AG04449 (cell line): ENCODE measurements around the gene TMTC3.

Source experiments
- CTCF ChIA-PET: fragments of 350-600 bp; formaldehyde crosslinking; extraction: SDS; loops from one replicate; lab custom pipeline; 2021; ENCODE audit warnings: antibody characterized with exemption; lab: Yijun Ruan, JAX
- POLR2A ChIA-PET: fragments of 400-600, 350-600 bp; formaldehyde crosslinking; extraction: SDS; loops from one replicate; lab custom pipeline; 2020; ENCODE audit warnings: antibody characterized with exemption, inconsistent platforms; lab: Yijun Ruan, JAX
- DNase-seq: peaks from one replicate; pipeline ENCODE4 v3.0.0-alpha.2; 2010; ENCODE audit warnings: low read depth, low spot score
- H3K4me3 ChIP-seq: 2 replicates; pipeline ENCODE4 v1.5.1; 2011; ENCODE audit warnings: low read depth, mild to moderate bottlenecking, control low read depth, low read length
- CTCF ChIP-seq: IDR thresholded peaks from one replicate; pipeline ENCODE4 v1.5.1; 2011; ENCODE audit warnings: mild to moderate bottlenecking, moderate library complexity, low read length, control low read depth, inconsistent platforms; ENCODE audit not compliant: insufficient read depth; ENCODE audit errors: missing control alignments

The TMTC3 gene

GRCh38 chr12:88223519-88223918 lies 81.4 kb downstream of the TMTC3 start:
- H3K4me3 ChIP-seq = no peak overlapping the region
- POLR2A ChIA-PET = no interaction called here
- CTCF ChIA-PET = no interaction called here
- DNase-seq = no peak
- no peak for TF ChIP-seq CTCF

GRCh38 chr12:88225776-88226175 lies 83.7 kb downstream of the TMTC3 start:
- no peak for TF ChIP-seq CTCF
- no peak for DNase-seq
- POLR2A ChIA-PET = no interaction called here
- no peak overlapping the region for H3K4me3 ChIP-seq
- CTCF ChIA-PET = no interaction called here

- POLR2A ChIA-PET = no interaction called here
- CTCF ChIA-PET = no interaction called here
- no peak for DNase-seq
- no peak for TF ChIP-seq CTCF
- H3K4me3 ChIP-seq = no peak overlapping the region
Observed at GRCh38 chr12:88227263-88227662, 85.2 kb downstream of the TMTC3 start.

- ChIA-PET CTCF (no interaction called here), POLR2A (no interaction called here)
- no peak for TF ChIP-seq CTCF
- DNase-seq = no peak
- H3K4me3 ChIP-seq = no peak overlapping the region
Observed at GRCh38 chr12:88227871-88228270, 85.8 kb downstream of the TMTC3 start.

GRCh38 chr12:88228720-88229119 lies 86.6 kb downstream of the TMTC3 start:
- TF ChIP-seq CTCF = no peak
- DNase-seq = no peak
- no peak overlapping the region for H3K4me3 ChIP-seq
- ChIA-PET CTCF (no interaction called here), POLR2A (no interaction called here)

GRCh38 chr12:88230271-88230670 lies 88.2 kb downstream of the TMTC3 start:
- ChIA-PET CTCF (no interaction called here), POLR2A (no interaction called here)
- H3K4me3 ChIP-seq = no peak overlapping the region
- DNase-seq = no peak
- TF ChIP-seq CTCF = no peak
